NCI-H510A (cell line): ENCODE data around the gene ZP1.

ENCODE experiments used
- DNase-seq: peaks from one replicate; lab custom pipeline; 2025; lab: John Stamatoyannopoulos, UW

Gene ZP1

DNA sequence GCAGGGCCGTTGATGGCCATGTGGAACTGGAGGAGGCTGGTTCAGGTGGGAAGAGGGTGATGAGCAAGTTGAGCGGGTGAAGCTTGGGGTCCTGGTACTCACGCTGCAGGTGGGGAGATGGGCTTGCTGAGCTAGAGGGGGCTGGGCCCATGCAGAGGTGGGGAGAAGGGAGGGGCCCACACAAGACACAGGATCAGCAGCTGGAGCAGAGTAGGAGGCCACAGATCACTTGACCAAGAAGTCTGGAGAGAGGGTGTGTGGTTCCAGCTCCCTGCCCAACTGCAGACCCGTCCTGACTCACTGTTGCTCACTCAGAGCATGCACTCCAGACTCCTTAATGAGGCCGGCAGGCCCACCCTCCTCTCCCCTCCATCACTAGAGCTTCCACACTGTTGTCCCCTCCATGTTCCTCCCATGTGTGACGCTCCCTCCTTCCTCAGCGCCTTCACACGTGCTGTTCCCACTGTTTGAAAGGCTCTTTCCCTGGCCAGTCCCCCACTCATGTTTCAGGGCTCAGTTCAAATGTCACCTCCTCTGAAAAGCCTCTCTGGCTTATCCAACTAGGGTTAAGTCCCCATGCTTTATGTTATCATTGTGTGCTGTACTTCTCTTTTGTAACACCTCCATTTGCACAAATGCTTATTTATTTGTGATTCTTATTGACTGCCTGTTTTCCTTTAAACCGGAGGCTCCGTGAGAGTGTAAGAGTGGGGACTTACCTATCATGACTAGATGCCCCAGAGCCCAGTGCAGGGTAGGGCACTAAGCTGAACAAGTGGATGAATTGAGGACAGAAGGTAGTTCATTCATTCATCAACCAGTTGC, 23.1 kb upstream of the ZP1 start:
- no peak for DNase-seq

DNA sequence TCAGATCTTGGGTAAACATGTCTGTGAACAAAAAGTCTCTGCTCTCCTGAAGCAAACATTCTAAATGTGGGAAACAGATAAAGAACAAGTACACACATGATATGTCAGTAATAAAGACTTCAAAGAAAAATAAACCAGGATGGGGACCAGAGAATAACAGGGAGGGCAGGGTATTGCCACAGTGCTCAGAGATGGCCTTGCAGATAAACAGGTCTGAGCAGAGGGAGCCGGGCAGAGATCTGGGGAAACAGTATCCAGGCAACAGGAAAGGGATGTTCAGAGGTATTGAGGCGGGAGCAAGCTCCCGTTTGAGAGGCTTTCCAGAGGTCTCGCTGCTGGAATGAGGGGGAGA, 22.5 kb upstream of the ZP1 start:
- no peak for DNase-seq

DNA sequence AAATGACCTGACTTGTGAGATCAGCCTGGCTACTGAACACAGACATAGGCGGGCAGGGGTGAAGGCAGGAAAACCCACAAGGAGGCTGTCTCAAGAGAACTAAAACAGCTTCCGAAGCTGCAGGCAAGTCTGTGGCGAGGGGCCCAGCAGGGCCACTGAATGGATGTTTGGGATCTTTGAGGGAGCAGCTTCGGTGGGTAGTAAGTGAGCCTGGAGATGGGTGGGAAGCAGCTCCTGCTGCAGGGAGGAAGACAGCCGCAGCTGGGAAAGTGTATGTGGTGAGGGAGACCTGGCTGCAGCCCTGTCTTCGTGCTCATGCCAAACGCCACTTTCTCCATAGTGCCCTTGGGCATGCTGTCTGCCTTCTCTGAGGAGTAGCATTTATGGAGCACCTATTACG, 22.0 kb upstream of the ZP1 start:
- no peak for DNase-seq

DNA sequence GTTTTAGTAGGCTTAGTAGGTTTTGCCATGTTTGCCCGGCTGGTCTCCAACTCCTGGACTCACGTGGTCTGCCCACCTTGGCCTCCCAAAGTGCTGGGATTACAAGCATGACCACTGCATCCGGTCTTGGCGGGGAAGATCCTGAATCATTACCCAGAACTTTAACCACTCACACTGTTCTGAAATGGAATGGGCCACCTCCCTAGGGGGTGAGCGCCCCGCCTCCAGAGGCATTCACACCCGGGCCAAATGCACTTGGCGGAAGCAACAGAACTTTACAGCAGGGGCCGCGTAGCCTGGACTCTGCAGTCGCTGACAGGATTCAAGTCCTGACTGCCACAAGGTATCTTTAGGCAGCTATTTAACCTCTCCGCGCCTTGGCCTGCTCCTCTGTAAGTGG, 20.1 kb upstream of the ZP1 start:
- no peak for DNase-seq

DNA sequence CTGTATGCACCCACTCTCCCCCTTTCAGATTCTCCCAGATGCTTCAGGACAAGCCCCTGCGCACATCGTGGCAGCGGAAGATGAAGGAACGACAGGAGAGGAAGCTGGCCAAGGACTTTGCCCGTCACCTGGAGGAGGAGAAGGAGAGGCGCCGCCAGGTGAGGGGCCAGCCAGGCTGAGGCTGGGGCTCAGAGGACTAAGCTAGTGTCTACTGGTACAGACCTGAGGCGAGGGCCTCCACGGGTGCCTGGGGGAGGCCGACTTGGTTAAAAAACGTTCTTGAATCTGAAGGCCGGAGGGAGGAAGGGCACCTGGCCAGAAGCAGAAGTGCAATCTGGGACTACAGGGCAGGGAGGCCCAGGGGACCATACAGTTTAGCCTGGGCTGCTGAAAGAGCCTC, 19.4 kb upstream of the ZP1 start:
- DNase-seq = no peak

DNA sequence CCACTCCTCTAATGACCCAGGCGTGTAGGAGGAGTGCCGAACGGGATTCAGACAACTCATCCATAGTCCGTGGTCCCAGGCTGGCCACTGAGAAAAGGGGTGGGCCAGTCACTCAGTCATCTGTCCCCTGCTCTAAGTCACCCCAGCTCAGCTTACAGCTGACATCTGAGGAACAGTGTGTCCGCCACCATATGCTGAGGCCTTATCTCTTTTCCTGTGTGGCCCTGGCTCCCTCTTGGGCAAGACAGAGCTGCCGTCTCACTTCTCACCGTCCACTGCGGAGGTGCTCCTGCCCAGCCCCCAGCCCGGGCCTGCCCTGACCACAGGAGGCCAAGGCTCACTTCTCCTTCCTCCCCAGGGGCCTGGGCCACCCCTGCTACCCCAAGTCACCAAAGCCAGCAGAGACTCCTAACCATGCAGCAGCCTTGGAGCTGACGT, 18.6 kb upstream of the ZP1 start:
- no peak for DNase-seq

DNA sequence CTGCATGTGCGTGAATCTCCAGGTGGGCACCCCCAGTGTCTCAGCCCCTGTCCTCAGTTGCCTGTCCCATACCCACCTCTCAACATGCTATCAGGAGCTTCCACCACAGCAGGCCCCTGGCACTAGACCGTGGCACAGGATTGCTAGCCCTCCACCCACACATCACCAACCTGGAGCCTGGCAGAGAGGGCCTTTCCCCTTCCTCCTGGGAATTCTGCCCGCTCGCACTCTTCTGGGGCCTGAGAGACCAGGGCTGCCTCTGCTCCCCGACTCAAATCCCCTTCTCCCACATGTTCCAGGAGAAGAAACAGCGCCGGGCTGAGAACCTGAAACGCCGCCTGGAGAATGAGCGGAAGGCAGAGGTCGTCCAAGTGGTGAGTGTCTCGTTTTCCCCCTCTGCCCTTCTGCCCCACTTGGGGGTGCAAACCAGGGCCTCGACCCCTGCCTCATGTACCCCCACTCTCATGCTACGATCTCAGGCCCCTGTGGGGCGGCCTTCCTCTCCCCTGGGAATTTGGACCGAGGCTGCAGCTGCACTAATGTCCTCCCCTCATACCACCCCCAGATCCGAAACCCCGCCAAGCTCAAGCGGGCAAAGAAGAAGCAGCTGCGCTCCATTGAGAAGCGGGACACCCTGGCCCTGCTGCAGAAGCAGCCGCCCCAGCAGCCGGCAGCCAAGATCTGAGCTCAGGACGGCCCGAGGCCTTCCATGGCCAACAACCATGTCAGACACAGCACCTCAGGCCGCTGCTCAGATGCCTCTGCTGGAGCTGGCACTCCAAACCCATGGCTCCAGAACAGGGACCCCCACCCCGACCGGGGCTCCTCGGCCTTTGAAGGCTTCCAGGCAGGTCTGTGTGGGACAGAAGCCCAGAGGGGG, 17.5 kb upstream of the ZP1 start:
- DNase-seq = no peak

DNA sequence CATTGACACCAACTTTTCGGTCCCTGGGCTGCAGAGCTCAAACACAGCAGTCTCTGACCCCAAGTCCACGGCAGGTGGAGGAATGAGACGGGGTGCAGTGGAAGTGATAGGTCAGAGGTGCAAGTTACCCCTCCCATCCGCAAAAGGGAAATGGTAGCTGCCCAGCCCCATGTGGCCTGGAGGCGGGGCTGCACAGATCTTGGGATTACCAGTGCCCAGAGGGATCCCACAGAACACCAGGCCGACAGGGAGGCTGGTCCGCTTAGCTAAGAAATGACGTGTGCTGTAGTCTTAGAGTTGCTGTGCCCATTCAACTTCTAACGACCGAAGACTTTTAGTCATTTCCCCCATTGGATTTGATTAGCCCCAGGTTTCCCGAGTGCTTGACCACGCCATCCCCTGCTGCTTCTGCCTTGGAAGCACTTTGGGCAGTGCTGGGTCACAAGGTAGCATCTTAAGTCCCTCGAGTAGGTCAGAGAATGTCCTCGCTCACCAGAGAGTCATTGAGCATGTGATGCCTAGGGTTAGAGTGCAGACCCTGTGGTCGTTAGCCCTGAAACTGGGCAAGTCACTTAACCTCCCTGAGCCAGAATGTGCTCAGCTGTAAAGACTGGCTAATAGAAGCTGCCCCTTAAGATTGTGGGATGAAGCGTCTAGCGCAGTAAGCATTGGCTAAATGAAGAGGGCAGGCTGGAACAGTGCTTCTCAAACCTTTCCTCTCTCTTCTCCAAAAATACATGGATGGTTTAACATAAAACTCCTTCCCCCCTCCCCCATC, 15.8 kb upstream of the ZP1 start:
- no peak for DNase-seq

DNA sequence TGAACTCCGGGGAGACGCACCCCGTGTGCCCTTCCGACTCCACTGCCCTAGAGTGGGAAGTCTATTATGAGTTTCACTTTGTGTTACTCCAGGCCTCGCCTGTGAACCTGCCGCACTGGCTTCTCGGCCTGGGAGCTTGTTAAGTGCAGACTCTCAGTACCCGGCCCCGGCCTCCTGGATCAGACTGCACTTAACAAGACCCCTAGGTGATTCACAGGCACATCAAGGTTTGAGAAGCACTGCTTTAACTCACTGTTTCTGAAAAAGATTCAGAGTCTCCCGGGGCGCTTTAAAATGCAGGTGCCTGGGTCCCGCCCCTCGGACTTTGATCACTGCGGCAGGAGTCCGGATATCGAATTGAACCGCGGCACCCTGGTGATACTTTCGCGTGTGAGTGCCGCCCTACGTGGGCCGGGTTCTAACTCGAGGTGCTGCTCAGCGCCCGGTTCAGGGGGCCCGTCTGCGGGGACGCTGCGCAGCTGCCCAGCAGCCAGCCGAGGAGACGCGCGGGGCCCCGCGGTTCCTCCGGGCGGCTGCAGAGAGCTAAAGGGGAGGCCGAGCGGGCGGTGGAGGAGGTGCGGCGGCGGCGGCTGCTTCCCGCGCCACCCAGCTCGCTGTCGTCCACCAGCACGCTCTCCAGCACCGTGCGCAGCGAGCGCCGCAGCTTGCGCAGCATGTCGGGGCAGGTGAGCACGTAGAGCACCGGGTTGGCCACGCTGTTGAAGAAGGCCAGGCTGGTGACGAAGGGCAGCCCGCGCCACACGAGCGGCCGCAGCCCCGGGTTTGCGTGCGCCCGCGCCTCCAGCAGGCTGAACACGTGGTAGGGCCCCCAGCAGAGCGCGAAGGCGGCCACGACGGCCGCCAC, 15.0 kb upstream of the ZP1 start:
- no peak for DNase-seq

DNA sequence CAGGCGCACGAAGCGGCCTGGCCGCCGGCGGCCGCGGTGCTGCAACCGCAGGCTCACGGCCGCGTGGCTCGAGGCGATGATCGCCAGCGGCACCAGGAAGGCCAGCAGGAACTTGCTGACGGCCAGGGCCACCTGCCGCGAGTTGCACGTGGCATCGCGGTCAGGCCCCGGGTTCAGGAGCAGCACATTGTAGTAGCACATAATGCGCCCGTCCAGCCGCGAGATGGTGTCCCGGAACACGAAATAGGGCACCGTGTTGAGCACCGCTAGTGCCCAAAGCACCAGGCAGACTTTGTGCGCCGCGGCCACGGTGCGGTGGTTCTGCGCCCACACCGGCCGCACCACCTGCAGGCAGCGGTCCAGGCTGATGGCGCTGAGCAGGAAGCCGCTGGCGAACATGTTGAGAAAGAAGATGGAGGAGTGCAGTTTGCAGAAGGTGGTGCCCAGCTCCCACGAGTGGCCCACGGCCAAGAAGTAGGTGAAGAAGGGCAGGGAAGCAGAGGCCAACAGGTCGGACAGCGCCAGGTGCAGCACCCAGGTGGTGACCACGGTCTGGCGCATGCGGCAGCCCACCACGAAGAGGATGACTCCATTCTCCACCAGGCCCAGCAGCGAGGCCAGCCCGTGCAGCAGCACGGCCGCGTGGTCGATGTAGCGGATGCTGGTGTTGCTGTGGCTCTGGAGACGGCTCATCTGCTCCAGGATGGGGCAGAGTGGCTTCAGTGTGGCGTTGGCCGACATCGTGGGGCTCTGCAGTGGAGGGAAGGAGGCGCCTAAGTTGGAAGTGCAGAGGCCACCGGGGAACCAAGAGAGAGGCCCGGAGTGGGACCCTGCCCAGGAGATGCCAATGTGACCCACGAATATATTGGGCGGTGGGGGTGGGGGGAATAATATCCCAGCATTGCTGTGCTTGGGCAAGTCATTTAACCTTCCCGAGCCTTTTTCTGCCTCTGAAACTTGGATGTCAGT, 14.1 kb upstream of the ZP1 start:
- DNase-seq = no peak

DNA sequence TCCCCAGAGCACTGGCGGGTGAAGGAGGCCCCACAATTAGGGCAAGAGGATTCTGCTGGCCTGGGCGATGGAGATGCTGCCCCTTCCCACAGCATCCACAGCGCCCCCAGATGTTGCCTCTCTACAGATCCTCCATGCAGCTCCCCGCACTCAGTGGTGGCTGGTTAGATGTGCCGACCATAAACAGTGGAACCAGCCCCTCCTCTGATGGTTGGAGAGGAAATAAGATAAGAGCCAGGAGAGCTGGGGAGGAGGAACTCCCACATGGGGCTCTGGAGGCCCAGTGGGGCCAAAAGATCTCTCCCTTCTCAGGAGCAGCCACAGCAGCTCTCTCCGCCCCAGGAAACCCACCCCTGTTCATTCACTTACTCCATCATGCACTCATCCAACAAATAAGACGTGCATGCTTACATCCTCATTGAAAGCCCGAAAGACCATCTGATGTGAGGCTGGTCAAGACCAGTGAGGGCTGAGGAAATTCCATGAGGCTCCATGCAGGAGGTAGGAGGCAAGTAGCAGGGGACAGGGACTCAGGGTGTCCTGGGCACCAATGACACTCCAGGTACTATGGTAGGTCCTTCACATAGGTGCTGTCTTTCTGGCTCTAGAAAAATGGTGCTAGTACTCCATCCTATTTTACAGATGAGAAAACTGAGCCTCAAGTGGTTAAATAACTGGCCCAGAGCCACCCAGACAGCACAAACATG, 13.0 kb upstream of the ZP1 start:
- no peak for DNase-seq

DNA sequence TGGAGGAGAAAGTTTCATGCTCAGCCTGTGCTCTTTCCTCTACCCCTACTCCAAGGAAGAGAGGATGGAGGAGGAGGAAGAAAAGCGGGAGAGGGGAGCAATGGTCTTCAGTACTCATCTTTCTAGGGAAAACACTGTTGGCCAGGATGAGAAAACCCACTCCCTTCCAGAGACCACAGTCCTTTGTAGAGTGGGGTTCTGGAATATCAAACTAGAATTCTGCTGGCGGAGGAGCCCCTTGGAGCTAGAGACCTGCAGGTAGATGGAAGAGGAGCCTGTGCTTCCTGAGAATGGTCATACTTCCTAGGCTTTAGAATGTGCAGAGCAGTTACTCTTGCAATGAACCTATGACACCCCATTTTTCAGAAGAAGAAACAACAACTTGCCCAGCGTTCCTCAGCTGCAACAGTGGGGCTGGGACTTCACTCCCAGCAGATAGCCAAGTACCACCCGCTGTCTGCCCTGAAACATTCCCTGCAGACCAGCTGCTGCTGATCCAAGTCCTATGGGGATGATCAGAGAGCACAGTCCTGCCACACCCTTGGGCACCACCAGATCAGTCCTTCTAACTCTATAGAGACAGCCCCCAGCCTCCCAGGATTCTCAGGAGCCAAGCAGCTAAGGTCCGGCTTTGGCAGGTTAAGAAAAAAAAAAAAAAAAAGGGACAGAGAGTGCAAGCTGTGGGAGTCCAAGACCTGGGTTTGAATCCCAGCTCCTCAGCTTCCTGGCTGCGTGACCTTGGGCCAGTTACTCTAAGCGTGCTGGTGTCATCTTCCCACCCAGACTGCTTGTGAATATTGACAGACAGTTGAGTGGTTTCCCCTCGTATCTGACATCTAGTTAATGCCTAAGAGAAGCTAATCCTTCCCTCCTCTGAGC, 12.3 kb upstream of the ZP1 start:
- no peak for DNase-seq

DNA sequence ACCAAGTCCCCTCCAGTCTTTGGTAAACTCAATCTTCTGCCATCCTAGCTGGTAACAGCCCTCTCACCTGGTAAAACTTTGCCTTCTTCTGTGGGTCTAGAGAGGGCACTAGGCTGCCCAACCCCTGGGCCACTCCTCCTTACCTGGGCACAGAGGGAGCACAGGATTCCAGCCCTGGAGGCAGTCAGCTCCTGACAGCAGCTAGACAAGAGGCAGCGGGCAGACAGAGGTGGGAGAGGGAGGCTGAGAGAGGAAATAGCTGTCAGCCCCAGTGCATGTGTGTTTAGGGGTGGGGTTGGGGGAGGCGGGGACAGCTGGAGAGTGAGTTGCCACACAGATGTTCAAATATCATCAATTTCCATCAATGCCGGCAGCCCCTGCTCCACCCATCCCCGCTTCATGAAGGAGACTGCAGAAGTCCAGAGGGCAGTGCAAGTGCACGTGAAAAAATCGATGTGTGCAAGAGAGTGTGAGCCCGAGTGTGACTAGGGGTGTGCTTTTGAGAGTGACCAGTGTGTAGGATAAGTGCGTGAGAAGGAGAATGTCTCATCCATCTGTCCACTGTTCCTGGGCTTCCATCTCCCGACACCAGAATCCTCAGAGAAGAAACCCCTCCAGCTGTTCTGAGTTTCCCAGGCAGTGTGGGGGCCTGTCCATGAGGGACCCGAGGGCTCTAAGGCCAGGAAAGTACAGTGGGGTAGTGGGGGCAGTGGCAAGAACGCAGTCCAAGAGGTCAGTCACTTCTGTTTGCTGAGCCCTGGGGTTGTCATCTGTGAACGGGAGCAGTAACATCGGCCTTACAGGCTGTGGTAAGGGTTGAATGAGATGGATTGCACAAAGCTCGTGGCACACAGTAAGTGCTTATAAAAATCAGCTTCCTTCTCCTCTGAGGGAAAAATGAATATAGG, 11.4 kb upstream of the ZP1 start, which contains the start of gene PTGDR2:
Gene PTGDR2 (minus strand): TSS at position 225 of the 908 bp plus-strand sequence. CDS start 2,228 bp downstream, outside the sequence.
- no peak for DNase-seq

DNA sequence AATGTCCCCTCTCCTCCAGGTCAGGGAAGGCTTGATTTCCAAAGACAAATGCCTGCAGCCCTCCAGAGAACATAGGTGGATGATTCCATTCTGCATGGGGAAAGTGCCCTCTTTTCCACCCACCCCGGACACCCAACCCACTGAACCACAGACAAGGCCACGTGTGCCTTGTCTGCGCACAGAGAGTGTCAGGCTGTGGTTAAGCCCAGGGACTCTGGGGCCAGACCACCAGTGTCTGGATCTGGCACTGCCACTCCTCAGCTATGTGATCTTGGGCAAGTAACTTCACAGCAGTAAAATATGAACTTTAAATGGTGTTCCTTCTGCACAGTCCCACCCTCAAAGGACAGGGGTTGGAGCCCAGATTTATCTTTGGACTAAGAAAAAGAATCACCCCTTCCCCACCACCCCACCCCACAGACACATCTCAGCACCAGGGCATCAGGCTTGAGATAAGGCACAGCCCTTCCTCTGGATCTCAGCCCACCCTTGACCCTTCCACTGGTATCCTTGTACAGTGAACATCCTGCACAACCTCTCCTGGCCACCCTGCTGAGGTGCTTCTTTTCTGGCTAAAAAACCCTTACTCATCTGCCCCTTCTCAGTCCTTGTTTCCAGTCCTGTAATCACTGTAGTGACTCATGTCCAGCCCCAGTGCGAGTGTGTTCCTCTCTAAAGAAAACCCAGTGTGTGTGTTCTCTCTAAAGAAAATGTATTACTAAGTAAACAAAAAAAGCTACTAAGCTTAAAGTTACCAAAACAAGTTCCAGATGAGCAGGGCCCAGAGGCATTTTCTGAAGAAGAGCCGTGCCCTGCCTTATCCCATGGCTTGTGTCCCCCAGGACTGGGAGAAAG, 9.7 kb upstream of the ZP1 start:
- DNase-seq = no peak

DNA sequence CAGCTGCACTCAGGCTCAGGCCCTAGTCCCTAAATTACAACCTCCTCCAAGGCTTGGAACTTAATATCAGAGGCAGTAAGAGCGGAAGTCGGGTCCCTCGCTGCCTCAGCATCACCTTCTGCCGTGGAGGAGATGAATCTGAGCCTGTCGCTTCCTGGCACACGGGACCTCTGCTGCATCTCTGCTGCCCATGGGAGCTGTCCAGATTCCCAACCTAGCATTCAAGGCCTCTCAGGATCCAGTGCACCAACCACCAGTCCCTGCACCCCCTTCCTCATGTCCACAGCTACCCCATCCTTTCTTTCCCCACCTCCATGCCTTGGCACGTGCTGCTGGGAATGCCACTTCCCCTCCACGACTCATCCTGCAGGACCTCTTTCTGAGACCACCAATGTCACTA, 9.1 kb upstream of the ZP1 start:
- DNase-seq = no peak

DNA sequence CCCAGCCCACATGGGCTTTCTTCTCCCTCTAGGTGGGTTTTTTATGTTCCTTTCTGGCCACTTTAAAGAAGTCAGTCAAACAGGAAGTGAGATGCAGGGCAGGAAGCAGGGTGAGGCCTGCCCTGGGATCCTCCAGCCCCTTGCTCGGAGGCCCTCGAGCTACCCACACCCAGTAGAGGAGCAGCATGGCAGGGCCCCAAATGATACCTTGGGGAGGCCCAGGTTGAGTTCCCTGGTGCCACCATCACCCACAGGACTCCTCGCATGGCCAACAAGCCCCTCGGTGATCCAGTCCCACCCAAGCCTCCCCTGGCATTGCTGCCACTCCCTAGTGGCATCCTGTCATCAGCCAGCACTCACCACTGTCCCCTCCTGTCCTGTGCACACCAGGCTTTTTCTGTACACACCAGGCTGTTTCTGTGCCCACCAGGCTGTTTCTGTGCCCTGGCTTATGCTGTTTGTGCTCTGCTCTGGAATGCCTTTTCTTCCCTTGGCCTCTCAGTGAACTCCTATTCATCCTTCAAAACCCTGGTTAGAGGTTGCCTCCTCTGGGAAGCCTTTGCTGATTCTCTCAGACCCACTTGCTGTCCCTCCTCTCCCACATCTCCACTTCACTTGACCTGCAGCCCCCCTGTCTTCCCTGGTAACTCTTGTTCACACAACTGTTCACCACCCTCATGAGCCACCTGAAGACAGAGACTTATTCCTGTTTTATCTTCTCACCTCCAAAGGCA, 8.4 kb upstream of the ZP1 start:
- DNase-seq = no peak
